CD14-positive monocyte (primary cell): ENCODE data around the gene LCAT. TPM values are rescaled to one million over a fixed set of nuclear protein-coding genes. Genes with fewer than 3 reads are reported as not detected.

Experiments used
- DNase-seq, 3 donors: peaks; one replicate each; pipeline ENCODE4 v3.0.0-alpha.2; 2011 to 2022
- H2AFZ ChIP-seq: 2 replicates; pipeline ENCODE4 v1.6.0; 2012; ENCODE audit warnings: mild to moderate bottlenecking, low read depth, low read length, inconsistent platforms; ENCODE audit not compliant: insufficient read depth, poor library complexity, severe bottlenecking
- H3K27ac ChIP-seq, 2 donors: 1 replicate in 1 of 2; 2 replicates in 1 of 2; pipeline ENCODE4 v1.5.1; 2012 to 2013; ENCODE audit warnings: low read length in 2 of 2, control low read depth in 1 of 2, inconsistent platforms in 1 of 2, low read depth in 1 of 2, mild to moderate bottlenecking in 1 of 2
- H3K27me3 ChIP-seq, 2 donors: one replicate each; pipeline versions ENCODE4 v1.6.0 to v1.6.1; 2011 to 2013; ENCODE audit warnings: low read length in 2 of 2; ENCODE audit not compliant: control insufficient read depth in 2 of 2, insufficient read depth in 2 of 2
- H3K36me3 ChIP-seq, 2 donors: replicated peaks in 1 of 2; 1 replicate in 1 of 2; 2 replicates in 1 of 2; pipeline versions ENCODE4 v1.5.1 to v1.6.1; 2012 to 2013; ENCODE audit warnings: low read length in 2 of 2, control low read depth in 1 of 2, inconsistent platforms in 1 of 2, mild to moderate bottlenecking in 1 of 2; ENCODE audit not compliant: insufficient read depth in 2 of 2, control insufficient read depth in 1 of 2
- H3K4me1 ChIP-seq, 2 donors: 1 replicate in 1 of 2; 2 replicates in 1 of 2; pipeline versions ENCODE4 v1.5.1 to v1.6.1; 2012 to 2013; ENCODE audit warnings: low read length in 2 of 2, control low read depth in 1 of 2, inconsistent platforms in 1 of 2, mild to moderate bottlenecking in 1 of 2, moderate library complexity in 1 of 2; ENCODE audit not compliant: insufficient read depth in 2 of 2, control insufficient read depth in 1 of 2
- H3K4me2 ChIP-seq: replicated peaks from 2 replicates; pipeline ENCODE3; 2012; ENCODE audit warnings: low read length, moderate library complexity, mild to moderate bottlenecking; ENCODE audit not compliant: poor library complexity, severe bottlenecking; ENCODE audit errors: extremely low read depth
- H3K4me3 ChIP-seq, 3 experiments: fragments of 200-600 bp in 1 of 3; sonication (generic) in 1 of 3; replicated peaks in 1 of 3; 1 replicate in 2 of 3; 2 replicates in 1 of 3; pipeline ENCODE4 v1.5.1; 2011 to 2013; ENCODE audit warnings: low read length in 3 of 3, mild to moderate bottlenecking in 3 of 3, control low read depth in 2 of 3, low read depth in 2 of 3, inconsistent platforms in 1 of 3, moderate library complexity in 1 of 3
- H3K79me2 ChIP-seq: 2 replicates; pipeline ENCODE4 v1.6.0; 2012; ENCODE audit warnings: mild to moderate bottlenecking, control low read depth, inconsistent platforms, low read length, moderate library complexity; ENCODE audit not compliant: insufficient read depth
- H3K9ac ChIP-seq: 2 replicates; pipeline ENCODE4 v1.6.0; 2017; ENCODE audit warnings: low read length, mild to moderate bottlenecking; ENCODE audit not compliant: insufficient read depth, poor library complexity, severe bottlenecking
- H3K9me3 ChIP-seq, 2 donors: replicated peaks in 1 of 2; 1 replicate in 1 of 2; 2 replicates in 1 of 2; pipeline versions ENCODE4 v1.5.1 to v1.6.1; 2012 to 2013; ENCODE audit warnings: low read length in 2 of 2, control low read depth in 1 of 2; ENCODE audit not compliant: control insufficient read depth in 1 of 2, insufficient read depth in 1 of 2
- H4K20me1 ChIP-seq: 2 replicates; pipeline ENCODE4 v1.6.0; 2012; ENCODE audit warnings: mild to moderate bottlenecking, low read length, control low read depth, moderate library complexity; ENCODE audit not compliant: insufficient read depth
- H3K27ac Mint-ChIP-seq, 7 donors: one replicate each; pipeline ENCODE4 v1.8.0; 2020; ENCODE audit warnings: mild to moderate bottlenecking in 7 of 7, mixed read lengths in 7 of 7, moderate library complexity in 6 of 7, inconsistent platforms in 2 of 7
- H3K27me3 Mint-ChIP-seq, 3 donors: one replicate each; pipeline ENCODE4 v1.8.0; 2021 to 2022; ENCODE audit warnings: low read depth in 3 of 3, mild to moderate bottlenecking in 3 of 3, mixed read lengths in 3 of 3, moderate library complexity in 3 of 3, inconsistent platforms in 1 of 3
- H3K36me3 Mint-ChIP-seq, 2 donors: one replicate each; pipeline ENCODE4 v1.8.0; 2020; ENCODE audit warnings: mixed read lengths in 2 of 2, inconsistent platforms in 1 of 2, mild to moderate bottlenecking in 1 of 2
- H3K4me1 Mint-ChIP-seq: one replicate; pipeline ENCODE4 v1.8.0; 2020; ENCODE audit warnings: mild to moderate bottlenecking, mixed read lengths
- H3K4me3 Mint-ChIP-seq, 2 donors: one replicate each; pipeline ENCODE4 v1.8.0; 2020; ENCODE audit warnings: mild to moderate bottlenecking in 2 of 2, mixed read lengths in 2 of 2, moderate library complexity in 1 of 2
- H3K9me3 Mint-ChIP-seq, 7 donors: one replicate each; pipeline ENCODE4 v1.8.0; 2020 to 2022; ENCODE audit warnings: mixed read lengths in 7 of 7, mild to moderate bottlenecking in 6 of 7, moderate library complexity in 6 of 7, inconsistent platforms in 2 of 7
- WGBS: methylation state at CpG from one replicate; pipeline ENCODE4 v1.1.5; 2013; ENCODE audit warnings: missing lambda C conversion rate; ENCODE audit not compliant: insufficient coverage; 5-methylcytosine and 5-hydroxymethylcytosine counted together
- intact Hi-C, 2 donors: fragments of 100-400 bp; cut with micrococcal nuclease; formaldehyde crosslinking; loops; one replicate each; pipeline versions ENCODE4 v1.15.0 to v1.15.1; 2023
- polyA plus RNA-seq, 3 donors: library from polyadenylated mRNA; depleted of rRNA in 1 of 3; unstranded in 2 of 3; stranded (reverse) in 1 of 3; fragments of 300-500 nt in 2 of 3; fragments of >200 nt in 1 of 3; fragmentation: Illumina TruSeq in 2 of 3; gene quantifications; 1 replicate in 2 of 3; 2 replicates in 1 of 3; pipeline ENCODE4 v1.2.3, GENCODE V29; 2012 to 2021
- TF ChIP-seq, protein P1 (sequence below): fragments of 200-600 bp; IDR thresholded peaks from one replicate; pipeline ENCODE4 v1.8.0; 2022; ENCODE audit warnings: antibody characterized with exemption, mild to moderate bottlenecking

The LCAT gene
- polyA plus RNA-seq, 3 donors, result 0.17 to 16.2 TPM; not detected in 1

DNA sequence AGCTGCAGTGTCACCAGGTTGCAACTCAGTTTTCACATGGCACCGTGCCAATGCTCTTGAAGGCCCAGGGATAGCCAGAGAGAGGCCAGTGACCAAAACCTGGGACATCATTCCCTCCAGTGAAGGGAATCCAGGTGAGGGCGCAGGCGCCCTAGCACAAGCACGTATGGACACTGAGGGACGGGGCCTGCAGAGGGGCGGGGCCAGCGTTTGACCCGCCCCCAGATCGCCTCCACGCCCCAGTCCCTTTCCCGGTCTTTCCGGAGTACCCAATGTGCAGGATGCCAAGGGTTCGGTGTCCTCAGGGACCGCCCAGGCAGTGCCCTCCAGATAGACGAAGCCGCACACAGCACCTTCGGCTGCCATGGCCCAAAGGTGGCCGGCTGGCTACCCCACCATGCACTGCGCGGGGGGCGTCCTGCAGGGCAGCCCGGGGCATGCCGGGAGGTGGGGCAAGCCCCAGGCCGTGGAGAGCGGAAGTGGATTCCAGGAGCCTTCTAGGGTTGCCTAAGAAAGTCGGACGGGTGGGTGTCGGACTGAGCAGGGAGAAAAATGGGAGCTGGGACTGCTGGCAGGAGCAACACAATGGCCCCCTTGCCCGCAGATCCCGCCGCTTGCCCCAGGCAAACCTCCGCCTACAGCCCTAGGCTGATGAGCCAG lies 19.9 kb upstream of the LCAT start:
- H4K20me1 ChIP-seq, result peaks cover 47% of the 10 kb centered on the region
- intact Hi-C loops, result no loop called here
- no peaks in the 10 kb centered on the region for H3K9me3 ChIP-seq
- peaks cover 34 to 52% of the 10 kb centered on the region in 2 donors for H3K36me3 ChIP-seq
- WGBS, result 92% methylated on average over 27 of the region's 32 CpGs
- no peak for DNase-seq
- no peak overlapping the region for H3K4me2 ChIP-seq
- Mint-ChIP-seq H3K27ac (no peak overlapping the region), H3K4me3 (no peak overlapping the region), H3K36me3 (peaks cover 44 to 53% of the 10 kb centered on the region in 2 donors), H3K4me1 (peaks cover 20% of the 10 kb centered on the region), H3K9me3 (no peaks in the 10 kb centered on the region), H3K27me3 (no peaks in the 10 kb centered on the region)
- H3K79me2 ChIP-seq, result peaks cover 23% of the 10 kb centered on the region
- H2AFZ ChIP-seq, result no peak overlapping the region
- no peak overlapping the region for H3K9ac ChIP-seq
- no peak overlapping the region for H3K4me3 ChIP-seq
- TF ChIP-seq, protein P1, sequence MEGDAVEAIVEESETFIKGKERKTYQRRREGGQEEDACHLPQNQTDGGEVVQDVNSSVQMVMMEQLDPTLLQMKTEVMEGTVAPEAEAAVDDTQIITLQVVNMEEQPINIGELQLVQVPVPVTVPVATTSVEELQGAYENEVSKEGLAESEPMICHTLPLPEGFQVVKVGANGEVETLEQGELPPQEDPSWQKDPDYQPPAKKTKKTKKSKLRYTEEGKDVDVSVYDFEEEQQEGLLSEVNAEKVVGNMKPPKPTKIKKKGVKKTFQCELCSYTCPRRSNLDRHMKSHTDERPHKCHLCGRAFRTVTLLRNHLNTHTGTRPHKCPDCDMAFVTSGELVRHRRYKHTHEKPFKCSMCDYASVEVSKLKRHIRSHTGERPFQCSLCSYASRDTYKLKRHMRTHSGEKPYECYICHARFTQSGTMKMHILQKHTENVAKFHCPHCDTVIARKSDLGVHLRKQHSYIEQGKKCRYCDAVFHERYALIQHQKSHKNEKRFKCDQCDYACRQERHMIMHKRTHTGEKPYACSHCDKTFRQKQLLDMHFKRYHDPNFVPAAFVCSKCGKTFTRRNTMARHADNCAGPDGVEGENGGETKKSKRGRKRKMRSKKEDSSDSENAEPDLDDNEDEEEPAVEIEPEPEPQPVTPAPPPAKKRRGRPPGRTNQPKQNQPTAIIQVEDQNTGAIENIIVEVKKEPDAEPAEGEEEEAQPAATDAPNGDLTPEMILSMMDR, result no peak
- no peak overlapping the region for H3K27ac ChIP-seq
- H3K4me1 ChIP-seq, result peaks cover 15 to 22% of the 10 kb centered on the region in 2 donors
- no peaks in the 10 kb centered on the region for H3K27me3 ChIP-seq

DNA sequence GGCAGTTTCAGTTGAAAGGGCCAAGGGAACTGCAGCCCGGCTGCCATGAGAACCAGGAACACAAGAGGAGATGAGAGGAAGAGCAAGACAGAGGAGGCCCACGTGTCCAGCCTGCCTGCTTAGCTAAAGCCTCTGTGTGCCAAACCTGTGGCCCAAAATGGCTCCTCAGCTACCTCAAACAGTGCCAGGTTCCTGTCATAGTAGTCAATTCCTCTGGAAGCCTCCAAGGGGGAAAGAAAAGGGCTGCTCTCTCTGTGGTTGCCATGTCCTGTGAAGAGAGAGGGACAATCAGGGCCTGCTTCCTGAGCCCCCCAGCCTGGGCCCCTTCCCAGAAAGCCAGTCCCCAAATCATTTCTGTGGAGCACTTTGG lies 19.4 kb upstream of the LCAT start:
- TF ChIP-seq, protein P1, result no peak
- peaks cover 23% of the 10 kb centered on the region for H3K79me2 ChIP-seq

More for the DNA sequence above, 19.4 kb upstream of the LCAT start:
- peaks cover 49 to 58% of the 10 kb centered on the region in 2 donors for H3K36me3 Mint-ChIP-seq
- Histone ChIP-seq H3K36me3 (peaks cover 38 to 57% of the 10 kb centered on the region in 2 donors), H2AFZ (no peak overlapping the region), H3K9me3 (no peaks in the 10 kb centered on the region), H3K4me3 (no peak overlapping the region), H3K27me3 (no peaks in the 10 kb centered on the region), H3K4me1 (peaks cover 15 to 19% of the 10 kb centered on the region in 2 donors), H3K4me2 (no peak overlapping the region), H3K27ac (no peak overlapping the region), H4K20me1 (peaks cover 47% of the 10 kb centered on the region), H3K9ac (no peak overlapping the region)
- intact Hi-C loops, result no loop called here
- no peak for DNase-seq
- H3K27ac Mint-ChIP-seq, result no peak overlapping the region
- no peaks in the 10 kb centered on the region for H3K9me3 Mint-ChIP-seq
- WGBS, result 91% methylated on average over 1 of the region's 2 CpGs
- H3K4me3 Mint-ChIP-seq, result no peak overlapping the region
- H3K4me1 Mint-ChIP-seq, result peaks cover 20% of the 10 kb centered on the region
- no peaks in the 10 kb centered on the region for H3K27me3 Mint-ChIP-seq
